ENCODE results near the gene RABGGTA.

Gene RABGGTA

GRCh38 chr14:24309538-24310264, 38.3 kb upstream of the RABGGTA start, which contains the start of gene LTB4R2:
Gene LTB4R2, plus strand, starts transcription at chr14:24310140. Its CDS starts 525 bp downstream, at chr14:24310665.
- Mint-ChIP-seq H3K27me3 (no peaks in the 10 kb centered on the region), H3K36me3 (ENCODE audit: low read depth) (peaks cover 49% of the 10 kb centered on the region), H3K4me1 (peaks cover 61% of the 10 kb centered on the region), H3K27ac (peak within 1 kb of the TSS; percentile 83), H3K9me3 (no peaks in the 10 kb centered on the region), H3K4me3 (peak within 1 kb of the TSS; percentile 74)
- ATAC-seq, result no peak
- DNase-seq, result no peak

DNA sequence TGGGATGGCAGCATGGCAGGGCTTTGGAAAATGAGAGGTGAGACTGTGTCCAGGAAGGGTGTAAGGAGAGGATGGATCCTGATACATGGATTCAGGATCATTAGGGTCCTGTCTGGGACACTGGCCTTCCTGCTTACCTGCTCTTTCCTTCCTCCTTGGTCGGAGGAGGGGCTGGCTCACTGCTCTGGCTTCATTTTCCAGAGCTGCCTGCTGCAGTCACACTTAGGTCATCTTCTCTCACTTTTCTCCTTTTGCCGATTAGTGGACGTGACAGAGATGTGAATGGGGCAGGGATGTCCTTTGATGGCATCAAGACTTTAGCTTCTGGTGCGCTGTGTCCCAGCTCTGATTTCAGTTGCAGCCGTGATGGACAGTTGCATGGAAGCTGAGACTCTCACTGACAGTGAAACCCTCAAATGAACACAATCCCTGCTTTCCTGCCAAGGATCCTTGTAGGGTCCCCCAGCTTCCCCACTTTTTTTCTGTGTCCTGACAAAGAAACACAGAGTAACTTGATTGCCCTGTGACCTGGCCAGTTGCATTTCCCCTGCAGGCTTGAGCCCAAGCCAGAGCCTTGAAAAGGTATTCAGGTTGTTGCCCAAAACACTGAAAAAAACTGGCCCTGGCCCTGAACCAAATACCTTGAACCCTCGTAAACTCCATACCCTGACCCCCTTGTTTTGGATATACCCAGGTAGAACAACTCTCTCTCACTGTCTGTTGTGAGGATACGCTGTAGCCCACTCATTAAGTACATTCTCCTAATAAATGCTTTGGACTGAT, 37.1 kb upstream of the RABGGTA start:
- peaks cover 50% of the 10 kb centered on the region for H3K4me1 Mint-ChIP-seq
- H3K4me3 Mint-ChIP-seq, result no peak overlapping the region

GRCh38 chr14:24307575-24308341, 36.4 kb upstream of the RABGGTA start, which contains the start of gene CIDEB:
Gene CIDEB, minus strand, starts transcription at chr14:24307977. Its CDS starts 119 bp downstream, at chr14:24307858.
- peaks cover 42% of the 10 kb centered on the region for H3K4me1 Mint-ChIP-seq
- DNase-seq (peak; percentile 71), ATAC-seq (no peak)
- H3K36me3 Mint-ChIP-seq (ENCODE audit: low read depth), result peaks cover 51% of the 10 kb centered on the region
- no peaks in the 10 kb centered on the region for H3K9me3 Mint-ChIP-seq
- H3K4me3 Mint-ChIP-seq, result no peak within 1 kb of the TSS
- H3K27me3 Mint-ChIP-seq, result no peaks in the 10 kb centered on the region
- peak within 1 kb of the TSS; percentile 4 for H3K27ac Mint-ChIP-seq

More for the DNA sequence above, 37.1 kb upstream of the RABGGTA start:
- Mint-ChIP-seq H3K9me3 (no peaks in the 10 kb centered on the region), H3K27me3 (no peaks in the 10 kb centered on the region), H3K36me3 (ENCODE audit: low read depth) (peaks cover 48% of the 10 kb centered on the region), H3K27ac (no peak overlapping the region)
- ATAC-seq (no peak), DNase-seq (no peak)

DNA sequence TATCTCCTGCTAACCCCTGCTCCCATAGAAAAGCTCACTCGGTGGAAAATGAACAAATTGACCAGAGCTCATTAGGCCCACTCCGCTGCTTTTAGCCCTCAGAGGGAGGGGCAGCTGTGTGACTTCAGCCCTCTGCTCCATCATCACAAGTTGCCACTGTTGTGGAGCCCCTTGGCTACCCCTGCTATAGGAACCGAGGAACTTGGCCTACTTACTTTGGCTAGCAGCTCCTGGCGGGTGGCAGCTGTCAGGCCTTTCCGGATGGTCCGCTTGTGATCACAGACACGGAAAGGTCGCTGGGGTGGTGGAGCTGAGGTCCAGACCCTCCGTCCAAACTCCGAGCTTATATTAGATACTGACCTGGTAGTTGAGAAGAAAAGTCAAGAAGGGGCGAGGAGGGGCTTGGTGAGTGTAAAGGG, 35.8 kb upstream of the RABGGTA start:
- Mint-ChIP-seq H3K4me3 (no peak overlapping the region), H3K4me1 (peaks cover 36% of the 10 kb centered on the region), H3K9me3 (no peaks in the 10 kb centered on the region), H3K27ac (no peak overlapping the region), H3K27me3 (no peaks in the 10 kb centered on the region), H3K36me3 (ENCODE audit: low read depth) (peaks cover 51% of the 10 kb centered on the region)
- ATAC-seq (no peak), DNase-seq (no peak)

DNA sequence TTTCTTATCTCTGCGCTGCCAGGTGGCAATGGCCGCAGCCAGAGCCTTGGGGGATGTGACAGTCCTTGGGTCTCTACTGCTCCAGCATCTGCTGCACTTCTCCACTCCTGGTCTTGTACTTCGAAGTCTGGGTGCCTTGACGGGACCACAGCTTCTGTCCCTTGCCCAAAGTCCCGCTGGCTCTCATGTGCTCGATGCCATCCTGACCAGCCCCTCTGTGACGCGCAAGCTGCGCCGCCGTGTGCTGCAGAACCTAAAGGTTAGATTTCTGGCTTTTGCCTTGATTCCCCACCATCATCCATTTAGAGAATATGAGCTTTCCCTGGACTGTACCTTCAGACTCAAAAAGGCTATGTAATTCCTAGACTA, 32.6 kb upstream of the RABGGTA start:
- ATAC-seq (no peak), DNase-seq (no peak)
- Mint-ChIP-seq H3K4me3 (no peak overlapping the region), H3K4me1 (peaks cover 37% of the 10 kb centered on the region), H3K36me3 (ENCODE audit: low read depth) (peaks cover 60% of the 10 kb centered on the region), H3K27ac (no peak overlapping the region), H3K27me3 (no peaks in the 10 kb centered on the region), H3K9me3 (no peaks in the 10 kb centered on the region)

GRCh38 chr14:24300326-24300980, 29.1 kb upstream of the RABGGTA start:
- peaks cover 55% of the 10 kb centered on the region for H3K4me1 Mint-ChIP-seq
- peak overlapping the region; percentile 92 for H3K4me3 Mint-ChIP-seq
- H3K36me3 Mint-ChIP-seq (ENCODE audit: low read depth), result peaks cover 36% of the 10 kb centered on the region
- ATAC-seq (no peak), DNase-seq (no peak)
- H3K27me3 Mint-ChIP-seq, result no peaks in the 10 kb centered on the region
- peak overlapping the region; percentile 91 for H3K27ac Mint-ChIP-seq
- H3K9me3 Mint-ChIP-seq, result no peaks in the 10 kb centered on the region

GRCh38 chr14:24299255-24300191, 28.1 kb upstream of the RABGGTA start, which contains the start of the genes DHRS1 and NOP9:
Gene DHRS1, minus strand, starts transcription at chr14:24299780. Its CDS starts 674 bp downstream, at chr14:24299106.
Gene NOP9, plus strand, starts transcription at chr14:24299850. Its CDS starts 105 bp downstream, at chr14:24299955.
- Mint-ChIP-seq H3K9me3 (no peaks in the 10 kb centered on the region), H3K4me3 (peak within 1 kb of the TSS; percentile 92), H3K27ac (peak within 1 kb of the TSS; percentile 91), H3K36me3 (ENCODE audit: low read depth) (peaks cover 31% of the 10 kb centered on the region), H3K4me1 (peaks cover 55% of the 10 kb centered on the region), H3K27me3 (no peaks in the 10 kb centered on the region)
- DNase-seq (peak; percentile 96), ATAC-seq (peak; percentile 72)

GRCh38 chr14:24298892-24299254, 27.5 kb upstream of the RABGGTA start:
- H3K36me3 Mint-ChIP-seq (ENCODE audit: low read depth), result peaks cover 25% of the 10 kb centered on the region
- peak overlapping the region; percentile 92 for H3K4me3 Mint-ChIP-seq
- peaks cover 55% of the 10 kb centered on the region for H3K4me1 Mint-ChIP-seq
- no peaks in the 10 kb centered on the region for H3K9me3 Mint-ChIP-seq
- peak; percentile 5 for ATAC-seq
- H3K27ac Mint-ChIP-seq, result peak overlapping the region; percentile 91
- DNase-seq, result no peak
- no peaks in the 10 kb centered on the region for H3K27me3 Mint-ChIP-seq

- Mint-ChIP-seq H3K27me3 (no peaks in the 10 kb centered on the region), H3K9me3 (no peaks in the 10 kb centered on the region), H3K4me3 (no peak overlapping the region), H3K27ac (peak overlapping the region; percentile 82), H3K36me3 (ENCODE audit: low read depth) (peaks cover 18% of the 10 kb centered on the region), H3K4me1 (peaks cover 55% of the 10 kb centered on the region)
- ATAC-seq, result peak; percentile 30
- DNase-seq, result no peak
Measured at GRCh38 chr14:24297190-24297964, 26.0 kb upstream of the RABGGTA start.

DNA sequence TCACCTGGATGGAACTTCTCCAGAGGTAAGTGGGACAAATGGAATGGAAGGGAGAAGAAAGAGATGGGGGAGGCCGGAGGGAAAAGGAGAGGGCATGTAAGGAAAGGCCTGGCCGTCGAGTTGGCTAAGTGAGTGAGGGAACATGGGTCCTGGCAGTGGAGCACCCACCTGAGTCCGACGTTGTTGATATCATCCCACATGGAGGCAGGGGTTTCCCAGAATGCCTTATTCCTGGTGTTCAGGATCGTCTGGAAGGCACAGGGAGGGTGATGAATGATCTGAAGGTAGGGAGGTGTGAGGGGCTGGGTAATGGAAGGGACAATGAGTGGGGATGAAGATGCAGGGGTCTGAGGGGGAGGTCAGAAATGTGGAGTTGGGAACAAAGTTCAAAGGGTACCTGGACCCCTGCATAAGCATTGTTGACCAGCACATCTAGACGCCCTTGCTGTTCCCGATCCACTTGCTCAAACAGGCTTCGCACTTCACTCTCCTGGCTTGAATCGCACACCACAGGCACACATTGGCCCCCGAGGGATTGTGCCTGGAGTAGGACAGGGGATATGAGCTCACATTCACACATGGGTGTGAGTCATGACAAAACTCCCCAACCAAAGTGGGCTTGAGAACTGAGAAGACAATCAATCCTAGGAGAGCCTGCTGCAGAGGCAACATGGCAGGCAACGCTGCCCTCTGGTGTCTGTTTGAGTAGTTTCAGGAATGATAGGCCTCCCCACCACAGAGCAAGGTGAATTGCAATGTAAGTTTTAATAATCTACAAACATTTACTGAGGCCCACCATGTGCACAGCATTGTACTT, 25.2 kb upstream of the RABGGTA start:
- peaks cover 56% of the 10 kb centered on the region for H3K4me1 Mint-ChIP-seq
- DNase-seq, result peak; percentile 73
- peak overlapping the region; percentile 35 for H3K4me3 Mint-ChIP-seq
- H3K9me3 Mint-ChIP-seq, result no peaks in the 10 kb centered on the region
- peak; percentile 93 for ATAC-seq
- H3K36me3 Mint-ChIP-seq (ENCODE audit: low read depth), result peaks cover 20% of the 10 kb centered on the region
- peak overlapping the region; percentile 82 for H3K27ac Mint-ChIP-seq
- H3K27me3 Mint-ChIP-seq, result no peaks in the 10 kb centered on the region

DNA sequence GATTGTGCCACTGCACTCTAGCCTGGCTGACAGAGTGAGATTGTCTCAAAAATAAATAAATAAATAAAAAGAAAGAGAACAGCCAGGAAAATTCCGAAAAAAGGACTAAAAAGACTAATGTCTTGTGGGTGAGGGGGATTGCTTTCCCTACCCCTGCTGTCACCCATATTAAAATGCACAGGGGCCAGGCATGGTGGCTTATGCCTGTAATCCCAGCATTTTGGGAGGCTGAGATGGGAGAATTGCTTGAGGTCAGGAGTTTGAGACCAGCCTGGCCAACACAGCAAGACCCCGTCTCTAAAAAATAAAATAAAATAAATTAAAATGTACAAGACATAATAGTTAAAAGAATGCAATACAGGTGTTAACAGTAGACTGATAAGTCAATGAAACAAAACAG, 22.1 kb upstream of the RABGGTA start:
- ATAC-seq (no peak), DNase-seq (no peak)
- Mint-ChIP-seq H3K4me1 (peaks cover 58% of the 10 kb centered on the region), H3K4me3 (no peak overlapping the region), H3K27me3 (no peaks in the 10 kb centered on the region), H3K27ac (no peak overlapping the region), H3K36me3 (ENCODE audit: low read depth) (peaks cover 30% of the 10 kb centered on the region), H3K9me3 (no peaks in the 10 kb centered on the region)
